A549 (cell line): ENCODE measurements around the gene MSL2.

Source experiments
- EP300 ChIP-seq, 2 experiments: fragments of >200 bp; sonication (Bioruptor Twin); formaldehyde crosslinking; IDR thresholded peaks; 2 replicates in 1 of 2; 3 replicates in 1 of 2; pipeline ENCODE4 v1.6.1; 2016 to 2017
- ESRRA ChIP-seq: fragments of 150-350 bp; IDR thresholded peaks from 2 replicates; pipeline ENCODE4 v1.6.1; 2014; ENCODE audit warnings: mild to moderate bottlenecking, low read length, borderline replicate concordance
- FOXS1 ChIP-seq: fragments of 250-450 bp; sonication (Bioruptor Pico); IDR thresholded peaks from 2 replicates; pipeline ENCODE4 v1.5.0; 2020; ENCODE audit warnings: mild to moderate bottlenecking, moderate library complexity
- JUN ChIP-seq, 2 experiments: fragments of >200 bp; sonication (Bioruptor Twin); formaldehyde crosslinking; IDR thresholded peaks; 2 replicates in 1 of 2; 3 replicates in 1 of 2; pipeline ENCODE4 v1.6.1; 2016 to 2017
- JUNB ChIP-seq: fragments of >200 bp; sonication (Bioruptor Twin); formaldehyde crosslinking; IDR thresholded peaks from 2 replicates; pipeline ENCODE4 v1.6.1; 2016
- MYC ChIP-seq: IDR thresholded peaks from 2 replicates; pipeline ENCODE4 v1.6.1; 2012; ENCODE audit warnings: mild to moderate bottlenecking, inconsistent platforms, low read length, improper control_type of control experiment, borderline replicate concordance
- POLR2A ChIP-seq: IDR thresholded peaks from 2 replicates; pipeline ENCODE4 v1.6.1; 2012; ENCODE audit warnings: mild to moderate bottlenecking, low read length
- RFX5 ChIP-seq: fragments of 450-650 bp; IDR thresholded peaks from 2 replicates; pipeline ENCODE4 v1.7.1; 2014; ENCODE audit warnings: antibody characterized with exemption, mild to moderate bottlenecking, moderate library complexity
- SMC3 ChIP-seq: fragments of >200 bp; sonication (Bioruptor Twin); formaldehyde crosslinking; IDR thresholded peaks from 3 replicates; pipeline ENCODE4 v1.6.1; 2018; ENCODE audit warnings: inconsistent platforms
- ZSCAN20 ChIP-seq: fragments of 250-450 bp; sonication (Bioruptor Pico); IDR thresholded peaks from 2 replicates; pipeline ENCODE4 v1.8.0; 2022; ENCODE audit warnings: mild to moderate bottlenecking, moderate library complexity
- TF ChIP-seq, protein P1 (sequence below): fragments of >200 bp; sonication (Bioruptor Twin); formaldehyde crosslinking; IDR thresholded peaks from 3 replicates; pipeline ENCODE4 v1.5.1; 2016
- TF ChIP-seq, protein P2 (sequence below): fragments of 150-350 bp; IDR thresholded peaks from 2 replicates; pipeline ENCODE4 v1.6.1; 2014; ENCODE audit warnings: low read depth, mild to moderate bottlenecking, low read length
- TF ChIP-seq, protein P3 (sequence below): fragments of 250-450 bp; sonication (Bioruptor Pico); IDR thresholded peaks from 2 replicates; pipeline ENCODE4 v1.5.0; 2021; ENCODE audit warnings: mild to moderate bottlenecking, moderate library complexity, borderline replicate concordance
- TF ChIP-seq, protein P4 (sequence below): IDR thresholded peaks from 2 replicates; pipeline ENCODE4 v1.6.1; 2012

DNA sequence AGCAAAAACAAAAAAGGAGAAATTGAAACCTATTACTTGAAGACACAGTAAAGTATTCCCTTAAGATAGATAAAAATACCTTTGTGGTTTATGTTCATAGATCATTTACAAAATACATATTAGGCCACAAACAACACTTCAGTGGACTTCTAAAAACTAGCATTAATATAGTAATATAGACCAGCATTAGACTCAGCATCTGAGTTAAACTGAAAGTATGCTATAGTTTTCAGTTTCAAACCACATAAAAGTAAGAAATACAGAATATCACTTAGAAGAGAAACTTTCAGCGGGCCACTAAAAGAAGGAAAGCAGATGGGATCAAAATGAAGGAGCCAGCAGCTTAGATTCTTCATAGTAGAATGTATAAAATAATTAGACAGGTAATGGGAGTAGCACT lies 86.6 kb downstream of the MSL2 start:
- TF ChIP-seq, protein P1, sequence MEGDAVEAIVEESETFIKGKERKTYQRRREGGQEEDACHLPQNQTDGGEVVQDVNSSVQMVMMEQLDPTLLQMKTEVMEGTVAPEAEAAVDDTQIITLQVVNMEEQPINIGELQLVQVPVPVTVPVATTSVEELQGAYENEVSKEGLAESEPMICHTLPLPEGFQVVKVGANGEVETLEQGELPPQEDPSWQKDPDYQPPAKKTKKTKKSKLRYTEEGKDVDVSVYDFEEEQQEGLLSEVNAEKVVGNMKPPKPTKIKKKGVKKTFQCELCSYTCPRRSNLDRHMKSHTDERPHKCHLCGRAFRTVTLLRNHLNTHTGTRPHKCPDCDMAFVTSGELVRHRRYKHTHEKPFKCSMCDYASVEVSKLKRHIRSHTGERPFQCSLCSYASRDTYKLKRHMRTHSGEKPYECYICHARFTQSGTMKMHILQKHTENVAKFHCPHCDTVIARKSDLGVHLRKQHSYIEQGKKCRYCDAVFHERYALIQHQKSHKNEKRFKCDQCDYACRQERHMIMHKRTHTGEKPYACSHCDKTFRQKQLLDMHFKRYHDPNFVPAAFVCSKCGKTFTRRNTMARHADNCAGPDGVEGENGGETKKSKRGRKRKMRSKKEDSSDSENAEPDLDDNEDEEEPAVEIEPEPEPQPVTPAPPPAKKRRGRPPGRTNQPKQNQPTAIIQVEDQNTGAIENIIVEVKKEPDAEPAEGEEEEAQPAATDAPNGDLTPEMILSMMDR, result no peak
- TF ChIP-seq SMC3 (no peak), JUNB (no peak), ESRRA (no peak), ZSCAN20 (CRISPR knock-in tag) (no peak), MYC (no peak), JUN (IDR thresholded peaks at IDR 0.05) (no peak), RFX5 (no peak), EP300 (IDR thresholded peaks at IDR 0.05) (no peak), POLR2A (no peak), FOXS1 (CRISPR knock-in tag) (no peak)
- TF ChIP-seq, protein P2, sequence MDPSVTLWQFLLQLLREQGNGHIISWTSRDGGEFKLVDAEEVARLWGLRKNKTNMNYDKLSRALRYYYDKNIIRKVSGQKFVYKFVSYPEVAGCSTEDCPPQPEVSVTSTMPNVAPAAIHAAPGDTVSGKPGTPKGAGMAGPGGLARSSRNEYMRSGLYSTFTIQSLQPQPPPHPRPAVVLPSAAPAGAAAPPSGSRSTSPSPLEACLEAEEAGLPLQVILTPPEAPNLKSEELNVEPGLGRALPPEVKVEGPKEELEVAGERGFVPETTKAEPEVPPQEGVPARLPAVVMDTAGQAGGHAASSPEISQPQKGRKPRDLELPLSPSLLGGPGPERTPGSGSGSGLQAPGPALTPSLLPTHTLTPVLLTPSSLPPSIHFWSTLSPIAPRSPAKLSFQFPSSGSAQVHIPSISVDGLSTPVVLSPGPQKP, result no peak
- TF ChIP-seq, protein P3, sequence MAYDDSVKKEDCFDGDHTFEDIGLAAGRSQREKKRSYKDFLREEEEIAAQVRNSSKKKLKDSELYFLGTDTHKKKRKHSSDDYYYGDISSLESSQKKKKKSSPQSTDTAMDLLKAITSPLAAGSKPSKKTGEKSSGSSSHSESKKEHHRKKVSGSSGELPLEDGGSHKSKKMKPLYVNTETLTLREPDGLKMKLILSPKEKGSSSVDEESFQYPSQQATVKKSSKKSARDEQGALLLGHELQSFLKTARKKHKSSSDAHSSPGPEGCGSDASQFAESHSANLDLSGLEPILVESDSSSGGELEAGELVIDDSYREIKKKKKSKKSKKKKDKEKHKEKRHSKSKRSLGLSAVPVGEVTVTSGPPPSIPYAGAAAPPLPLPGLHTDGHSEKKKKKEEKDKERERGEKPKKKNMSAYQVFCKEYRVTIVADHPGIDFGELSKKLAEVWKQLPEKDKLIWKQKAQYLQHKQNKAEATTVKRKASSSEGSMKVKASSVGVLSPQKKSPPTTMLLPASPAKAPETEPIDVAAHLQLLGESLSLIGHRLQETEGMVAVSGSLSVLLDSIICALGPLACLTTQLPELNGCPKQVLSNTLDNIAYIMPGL, result no peak
- TF ChIP-seq, protein P4, sequence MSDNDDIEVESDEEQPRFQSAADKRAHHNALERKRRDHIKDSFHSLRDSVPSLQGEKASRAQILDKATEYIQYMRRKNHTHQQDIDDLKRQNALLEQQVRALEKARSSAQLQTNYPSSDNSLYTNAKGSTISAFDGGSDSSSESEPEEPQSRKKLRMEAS, result no peak
